GM21360 (cell line): ENCODE results near the gene HAL.

Experiments
- ATAC-seq: cut with Tn5 transposase; IDR thresholded peaks from one replicate; pipeline ENCODE4 v1.9.1; 2021; ENCODE audit warnings: mild to moderate bottlenecking, moderate library complexity; ENCODE audit not compliant: unreplicated experiment

HAL gene, protein sequence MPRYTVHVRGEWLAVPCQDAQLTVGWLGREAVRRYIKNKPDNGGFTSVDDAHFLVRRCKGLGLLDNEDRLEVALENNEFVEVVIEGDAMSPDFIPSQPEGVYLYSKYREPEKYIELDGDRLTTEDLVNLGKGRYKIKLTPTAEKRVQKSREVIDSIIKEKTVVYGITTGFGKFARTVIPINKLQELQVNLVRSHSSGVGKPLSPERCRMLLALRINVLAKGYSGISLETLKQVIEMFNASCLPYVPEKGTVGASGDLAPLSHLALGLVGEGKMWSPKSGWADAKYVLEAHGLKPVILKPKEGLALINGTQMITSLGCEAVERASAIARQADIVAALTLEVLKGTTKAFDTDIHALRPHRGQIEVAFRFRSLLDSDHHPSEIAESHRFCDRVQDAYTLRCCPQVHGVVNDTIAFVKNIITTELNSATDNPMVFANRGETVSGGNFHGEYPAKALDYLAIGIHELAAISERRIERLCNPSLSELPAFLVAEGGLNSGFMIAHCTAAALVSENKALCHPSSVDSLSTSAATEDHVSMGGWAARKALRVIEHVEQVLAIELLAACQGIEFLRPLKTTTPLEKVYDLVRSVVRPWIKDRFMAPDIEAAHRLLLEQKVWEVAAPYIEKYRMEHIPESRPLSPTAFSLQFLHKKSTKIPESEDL

GRCh38 chr12:95996034-95996658 lies at the start of gene HAL:
HAL (minus strand) TSS chr12:95996344; CDS start chr12:95995910, 434 bp downstream.
- ATAC-seq = no peak

DNA sequence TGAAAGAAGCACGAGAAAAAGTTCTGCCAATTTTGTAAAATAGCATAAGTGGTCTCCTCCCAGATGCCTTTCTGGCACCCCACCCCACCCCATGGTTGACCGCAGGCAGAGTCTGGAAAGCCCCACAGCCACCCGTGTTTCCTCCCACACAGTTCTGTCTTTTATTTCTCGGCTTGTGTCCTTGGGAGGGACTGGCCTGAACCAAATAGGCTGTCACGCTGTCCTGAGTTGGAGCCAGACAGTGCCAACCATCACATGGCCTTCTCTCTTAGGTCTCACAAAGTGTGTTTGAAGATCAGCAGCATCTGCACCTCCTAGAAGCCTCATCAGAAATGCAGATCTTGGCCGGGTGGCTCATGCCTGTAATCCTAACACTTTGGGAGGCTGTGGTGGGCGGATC lies 49.4 kb upstream of the HAL start:
- no peak for ATAC-seq

GRCh38 chr12:96044943-96045290 lies 48.8 kb upstream of the HAL start:
- ATAC-seq = no peak

DNA sequence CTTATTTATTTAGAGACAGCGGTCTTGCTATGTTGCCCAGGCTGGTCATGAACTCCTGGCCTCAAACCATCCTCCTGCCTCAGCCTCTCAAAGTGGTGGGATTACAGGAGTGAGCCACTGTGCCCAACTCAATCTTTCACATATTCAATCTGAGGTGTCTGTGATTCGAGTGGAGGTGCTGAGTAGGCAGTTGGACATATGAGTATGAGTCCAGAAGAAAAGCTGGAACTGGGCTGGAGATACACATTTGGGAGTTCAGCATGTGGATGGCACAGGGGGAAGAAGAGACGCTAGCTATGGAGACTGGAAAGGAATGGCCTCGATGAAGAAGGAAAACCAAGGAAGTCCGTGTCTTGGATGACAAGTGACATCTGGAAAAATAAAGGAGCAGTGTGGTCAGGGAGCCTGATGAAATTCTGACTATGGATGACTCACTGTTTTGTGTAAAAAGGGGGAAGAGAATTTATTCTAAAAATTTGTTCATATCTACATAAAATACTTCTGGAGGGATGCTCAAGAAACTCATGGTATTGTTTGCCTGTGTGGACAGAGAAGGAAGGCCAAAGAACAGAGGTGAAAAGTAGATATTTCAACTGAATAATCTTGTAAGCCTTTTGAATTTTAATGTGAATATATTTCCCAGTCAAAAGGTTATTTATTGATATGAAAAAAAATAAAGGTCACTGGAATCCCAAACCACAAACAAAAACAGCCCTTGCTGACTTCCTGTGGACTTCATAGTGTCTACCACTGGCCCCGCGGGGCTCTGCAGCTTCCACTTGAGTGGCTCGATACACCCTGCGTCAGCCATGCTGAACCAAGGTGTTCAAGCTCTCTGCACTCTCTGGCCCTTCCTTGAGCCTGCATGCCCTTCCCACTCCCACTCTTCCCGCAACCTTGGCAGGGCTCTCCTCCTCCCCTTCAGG lies 48.1 kb upstream of the HAL start:
- ATAC-seq = no peak

DNA sequence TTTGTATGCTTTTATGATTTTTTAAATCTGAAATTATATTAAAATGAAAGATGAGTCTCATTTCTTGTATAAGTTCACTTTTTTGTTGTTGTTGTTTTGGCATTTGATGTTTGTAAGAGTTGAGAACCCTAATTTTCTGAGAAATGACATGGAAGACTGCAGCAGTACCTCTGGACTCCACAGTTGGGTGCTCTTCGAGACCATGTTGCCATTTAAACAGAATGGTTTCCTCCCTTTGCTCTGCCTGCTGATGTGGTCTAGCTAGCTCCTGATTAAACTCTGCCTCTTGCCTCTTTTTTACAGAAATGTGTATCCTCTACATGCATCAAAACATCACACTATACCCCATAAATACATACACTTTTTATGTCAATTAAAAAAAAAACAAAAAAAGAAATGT lies 45.0 kb upstream of the HAL start:
- ATAC-seq = no peak

- ATAC-seq = no peak
Measured at GRCh38 chr12:96040305-96041133, 44.4 kb upstream of the HAL start.

- no peak for ATAC-seq
Measured at GRCh38 chr12:96039516-96039915, 43.4 kb upstream of the HAL start.

- no peak for ATAC-seq
Measured at GRCh38 chr12:96036765-96037455, 40.8 kb upstream of the HAL start.

GRCh38 chr12:96035283-96036236 lies 39.4 kb upstream of the HAL start, which contains the start of gene LTA4H:
LTA4H (minus strand) TSS chr12:96035587; CDS start chr12:96035519, 68 bp downstream.
- peak; percentile 93 for ATAC-seq

- no peak for ATAC-seq
Measured at GRCh38 chr12:96034621-96035282, 38.6 kb upstream of the HAL start.

DNA sequence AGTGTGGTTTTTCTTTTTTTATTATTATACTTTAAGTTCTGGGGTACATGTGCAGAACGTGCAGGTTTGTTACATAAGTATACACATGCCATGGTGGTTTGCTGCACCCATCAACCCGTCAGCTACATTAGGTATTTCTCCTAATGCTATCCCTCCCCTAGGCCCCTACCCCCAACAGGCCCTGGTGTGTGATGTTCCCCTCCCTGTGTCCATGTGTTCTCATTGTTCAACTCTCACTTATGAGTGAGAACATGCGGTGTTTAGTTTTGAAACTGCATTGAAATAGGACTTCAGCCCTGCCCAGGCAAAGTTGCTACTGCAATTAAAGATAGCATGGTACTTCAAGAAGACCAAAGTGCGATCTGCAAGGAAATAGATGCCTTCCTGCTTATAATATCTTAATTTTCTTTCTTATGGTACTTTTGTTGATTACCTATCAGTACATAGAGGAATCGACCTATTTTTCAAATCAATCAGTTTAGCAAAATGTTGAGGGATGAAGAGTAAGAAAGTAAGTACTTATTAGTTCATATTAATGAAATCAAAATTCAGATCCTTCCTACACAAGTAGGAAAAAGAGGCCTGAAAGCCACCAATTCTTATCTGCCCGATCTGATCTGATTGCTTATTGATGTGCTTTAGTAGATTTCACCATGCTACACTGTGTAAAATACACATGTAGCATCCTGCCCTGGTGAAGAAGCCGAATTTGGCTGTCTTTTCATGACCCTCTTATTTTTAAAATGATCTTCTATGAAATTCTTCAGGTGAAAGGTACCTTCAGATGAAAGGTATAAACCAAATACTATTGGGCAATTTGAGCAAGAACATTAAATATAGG lies 37.6 kb upstream of the HAL start:
- no peak for ATAC-seq

DNA sequence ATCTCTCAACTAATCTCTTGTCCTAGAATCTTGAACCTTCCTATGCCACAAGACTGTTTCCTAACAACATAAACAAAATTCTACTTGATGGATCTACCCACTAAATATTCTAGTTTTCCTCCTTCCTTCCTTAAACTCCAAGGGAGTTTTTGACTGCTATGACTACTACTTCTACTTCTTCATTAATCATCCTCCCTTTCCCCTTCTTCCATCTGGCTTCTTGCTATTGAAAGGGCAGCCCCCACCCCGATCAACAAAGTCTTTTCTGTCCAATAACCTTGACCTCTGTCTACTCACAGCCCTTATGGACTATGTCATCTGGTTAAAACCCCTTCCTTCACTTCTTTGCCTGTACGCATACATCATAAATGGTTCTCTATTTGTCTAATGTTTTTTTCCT lies 33.7 kb upstream of the HAL start:
- ATAC-seq = no peak

GRCh38 chr12:96028538-96028937 lies 32.4 kb upstream of the HAL start:
- ATAC-seq = no peak

DNA sequence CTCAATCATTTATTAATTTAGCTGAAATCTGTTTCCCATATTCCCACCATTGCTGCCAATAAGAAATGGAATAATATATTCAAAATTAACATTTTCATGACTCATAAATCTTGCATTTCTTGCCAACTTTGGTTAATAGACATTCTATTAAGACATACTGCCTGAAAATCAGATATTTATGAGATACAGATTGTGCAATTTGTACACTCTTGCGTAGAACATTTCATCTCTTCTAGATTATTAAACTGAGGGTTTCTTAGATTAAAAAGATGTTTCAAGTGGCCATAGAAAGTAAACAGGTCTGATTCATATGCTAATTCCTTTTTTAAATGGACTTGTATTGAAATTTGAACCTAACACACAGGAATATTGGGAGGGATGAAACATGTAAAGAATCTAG lies 30.2 kb upstream of the HAL start:
- ATAC-seq = no peak

DNA sequence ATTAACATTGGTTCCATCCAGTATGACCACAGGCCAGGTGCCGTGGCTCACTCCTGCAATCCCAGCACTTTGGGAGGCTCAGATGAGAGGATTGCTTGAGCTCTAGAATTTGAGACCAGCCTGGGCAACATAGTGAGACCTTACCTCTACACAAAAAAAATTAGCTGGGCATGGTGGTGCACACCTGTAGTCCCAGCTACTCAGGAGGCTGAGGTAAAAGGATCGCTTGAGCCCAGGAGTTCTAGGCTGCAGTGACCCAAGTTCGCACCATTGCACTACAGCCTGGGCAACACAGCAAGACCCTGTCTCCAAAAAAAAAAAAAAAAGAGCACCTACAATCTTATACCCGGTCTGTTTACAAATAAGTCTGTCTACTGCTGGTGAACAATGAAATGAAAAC lies 29.4 kb upstream of the HAL start:
- no peak for ATAC-seq

DNA sequence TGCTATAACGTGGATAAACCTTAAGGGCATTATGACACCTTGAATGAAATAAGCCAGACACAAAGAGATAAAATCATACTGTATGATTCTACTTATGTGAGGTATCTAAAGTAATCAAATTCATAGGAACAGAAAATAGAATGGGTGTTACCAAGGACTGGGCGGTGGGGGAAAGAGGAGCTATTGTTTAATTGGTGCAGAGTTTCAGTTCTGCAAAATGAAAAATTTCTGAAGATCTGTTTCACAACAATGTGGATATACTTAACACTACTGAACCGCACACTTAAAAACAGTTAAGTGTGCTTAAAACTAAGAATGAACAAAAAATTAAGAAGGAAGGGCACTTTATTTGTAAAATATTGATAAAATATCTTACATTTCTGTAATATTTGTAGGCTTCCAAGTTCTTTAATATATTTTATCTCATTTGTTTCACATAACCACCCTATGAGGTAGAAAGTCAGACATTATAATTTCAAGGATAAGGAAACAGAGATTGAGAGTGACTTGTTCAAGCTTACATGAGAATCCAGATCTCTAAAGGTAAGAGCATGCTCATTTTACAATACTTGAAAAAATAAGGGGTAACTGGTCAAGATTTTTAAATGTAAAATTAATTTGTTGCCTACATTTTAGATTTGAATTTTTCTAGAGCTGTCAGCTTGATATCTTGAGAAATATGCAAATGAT lies 24.3 kb upstream of the HAL start:
- ATAC-seq = peak; percentile 92
